T-helper 2 cell treated with Interferon-gamma antibody and Interleukin-4, amounts not matched to agents 100 ng/mL and 5 ng/mL, for 36 hours (primary cell): ENCODE data around the gene RBL1. TPM values are rescaled to one million over a fixed set of nuclear protein-coding genes. Genes with fewer than 3 reads are reported as not detected.

ENCODE experiments used
- intact Hi-C: fragments of 100-400 bp; cut with micrococcal nuclease; formaldehyde crosslinking; loops from one replicate; pipeline ENCODE4 v1.15.1; 2023
- total RNA-seq: library from RNA; stranded (reverse); gene quantifications from 2 replicates; pipeline ENCODE4 v1.2.3, GENCODE V29; 2022

The RBL1 gene
- total RNA-seq, 1 donor from 2014 or later, result 53.7 TPM

DNA sequence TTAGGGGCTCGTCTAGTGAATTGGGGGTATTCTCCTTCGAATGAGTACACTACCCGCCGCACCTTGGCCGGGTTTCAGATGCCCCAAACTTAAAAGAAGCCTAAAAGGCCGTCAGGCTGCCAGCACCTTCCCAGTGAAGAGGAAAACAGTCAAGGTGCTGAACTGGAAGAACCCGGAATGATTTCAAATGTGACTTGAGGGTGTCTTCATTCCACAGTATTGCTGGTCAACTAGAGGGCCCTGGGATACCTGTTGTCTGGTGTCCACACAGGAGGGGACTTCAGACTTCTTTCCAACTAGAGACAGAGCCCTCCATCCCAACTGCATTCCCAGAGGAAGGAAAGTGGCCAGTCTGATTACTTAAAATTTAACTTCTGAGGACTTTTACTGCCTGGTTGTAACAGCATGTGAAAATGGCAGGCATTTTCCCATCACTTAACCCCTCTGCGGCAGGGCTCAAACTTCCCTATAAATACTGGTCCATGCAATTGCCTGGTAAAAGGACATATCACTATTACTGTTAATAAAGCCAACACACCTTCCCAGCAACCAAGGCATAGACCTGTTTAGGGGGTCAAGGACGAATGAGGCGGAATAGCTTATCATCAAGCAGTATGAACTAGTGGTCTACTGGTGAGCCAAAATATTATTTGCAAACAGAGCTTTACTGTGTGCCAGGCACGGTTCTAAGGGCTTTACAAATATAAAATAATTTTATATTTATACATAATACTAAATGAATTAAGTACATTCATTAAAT, 143.6 kb downstream of the RBL1 start:
- intact Hi-C loops, result loop anchor here (1.0 to 2.0 kb wide), 3 partner anchors 23 to 91 kb away; no protein-coding TSS in a partner anchor

DNA sequence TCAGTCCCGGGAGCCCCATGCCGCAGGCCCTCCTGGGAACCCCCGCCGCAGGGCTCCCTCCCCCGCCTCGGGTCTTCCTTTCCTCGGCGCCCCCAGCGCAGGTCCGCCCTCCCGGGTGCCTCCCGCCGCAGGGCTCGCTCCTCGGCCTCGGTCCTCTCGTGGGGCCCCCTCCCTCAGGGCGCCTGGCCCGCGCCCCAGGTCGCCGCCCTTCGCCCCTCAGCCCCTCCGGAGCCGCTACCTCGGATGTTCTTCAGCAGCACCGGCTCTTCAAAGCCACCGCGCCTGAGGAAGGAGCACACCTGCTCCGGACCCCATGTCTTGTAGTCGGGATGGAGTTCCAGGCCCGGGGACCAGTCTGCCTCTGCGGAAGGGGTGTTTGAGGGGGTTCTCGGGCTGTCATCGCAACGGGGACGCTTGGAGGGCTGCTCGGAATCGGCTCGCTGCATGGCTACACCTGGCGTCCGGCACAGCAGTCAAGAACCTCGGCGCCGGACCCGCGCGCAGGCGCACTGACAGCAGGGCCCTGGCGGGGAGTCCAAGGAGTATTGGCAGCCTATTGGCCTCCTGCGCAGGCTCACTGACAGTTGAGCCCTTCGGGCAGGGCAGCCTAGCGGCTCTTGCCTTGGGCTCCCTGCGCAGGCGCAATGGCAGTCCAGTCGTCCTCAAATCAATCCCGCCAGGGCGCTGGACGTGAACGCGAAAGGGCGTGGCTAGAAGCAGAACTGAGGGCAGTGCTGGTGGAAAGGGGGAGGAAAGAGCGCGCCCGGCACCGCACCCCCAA, 144.4 kb downstream of the RBL1 start, which contains the start of gene SAMHD1:
Gene SAMHD1, minus strand, starts transcription at position 511 of the 781 bp plus-strand sequence. Its CDS starts 65 bp downstream, at position 446.
- intact Hi-C loops, result loop anchor here (1.0 to 2.0 kb wide), 3 partner anchors 23 to 92 kb away; no protein-coding TSS in a partner anchor

DNA sequence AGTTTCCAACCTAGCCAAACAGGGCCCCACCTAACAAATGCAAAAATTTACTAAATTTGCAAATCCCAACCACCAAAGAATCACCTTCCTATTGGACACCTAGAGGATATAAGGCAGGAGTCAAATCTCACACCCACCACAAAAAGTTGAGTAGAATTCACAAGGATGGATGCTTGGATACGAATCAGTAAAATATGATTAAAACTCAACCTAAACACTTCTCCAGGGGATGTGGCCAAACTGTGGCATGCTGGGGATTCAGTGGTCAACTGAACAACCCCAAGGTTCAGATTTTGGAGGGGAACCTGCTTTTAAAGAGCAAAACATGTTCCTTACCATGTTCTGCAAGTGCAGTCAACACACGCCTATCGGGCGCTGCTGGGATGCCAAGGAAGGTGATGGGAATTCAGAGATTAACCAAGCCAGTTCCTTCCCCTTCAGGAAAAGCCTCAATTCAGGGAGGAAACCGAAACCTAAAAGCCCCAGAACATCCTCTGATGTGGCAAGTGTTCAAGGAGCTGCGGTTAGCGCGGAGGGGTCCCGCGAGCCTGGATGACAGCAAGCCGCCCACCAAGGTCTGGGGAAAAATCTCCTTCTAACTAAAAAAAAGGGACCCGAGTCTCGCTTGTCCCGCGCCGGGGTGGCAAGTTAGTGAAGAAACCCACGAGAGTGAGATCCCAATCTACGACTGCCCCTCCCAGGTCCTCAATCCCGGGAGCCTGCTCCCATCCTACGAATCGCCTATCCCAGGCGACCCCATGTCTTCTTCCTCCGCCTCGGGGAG, 145.2 kb downstream of the RBL1 start:
- intact Hi-C loops, result loop anchor here (1.0 to 2.0 kb wide), 3 partner anchors 24 to 93 kb away; no protein-coding TSS in a partner anchor

Other genes starting within 250 kb of the RBL1 start
- gene TLDC2, start 219.9 kb downstream of the RBL1 start, total RNA-seq, result not detected in 2 replicates
- gene SAMHD1, start 144.3 kb downstream of the RBL1 start, total RNA-seq, result 338 and 368 TPM in 2 replicates
- 235 and 241 TPM in 2 replicates for gene RPN2, start 83.3 kb upstream of the RBL1 start, total RNA-seq
- 0.75 and 1.6 TPM in 2 replicates for gene MROH8, start 83.6 kb upstream of the RBL1 start, total RNA-seq
- not detected in 2 replicates for gene GHRH, start 165.8 kb upstream of the RBL1 start, total RNA-seq
- 11.0 and 11.2 TPM in 2 replicates for gene MANBAL, start 193.7 kb upstream of the RBL1 start, total RNA-seq